ENCODE data around the gene SLC35D1. TPM values are rescaled to one million over a fixed set of nuclear protein-coding genes. Genes with fewer than 3 reads are reported as not detected.

The SLC35D1 gene
- total RNA-seq, 2 experiments from 2014 or later: 8.3 to 8.4 TPM

DNA sequence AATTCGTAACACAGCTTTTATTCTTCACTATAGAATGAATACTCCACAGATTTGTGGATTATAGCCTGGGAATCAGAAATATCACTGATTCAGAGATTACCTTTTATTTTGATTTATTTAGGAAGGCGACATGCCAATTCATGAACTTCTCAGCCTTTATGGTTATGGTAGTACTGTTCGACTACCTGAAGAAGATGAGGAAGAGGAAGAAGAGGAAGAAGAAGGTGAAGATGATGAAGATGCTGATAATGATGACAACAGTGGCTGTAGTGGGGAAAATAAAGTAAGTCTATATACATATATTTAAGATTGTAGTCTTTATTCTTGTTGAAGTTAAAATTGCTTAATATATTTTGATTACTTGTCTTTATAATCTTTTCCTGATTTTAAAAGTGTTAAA lies 96.0 kb downstream of the SLC35D1 start:
- Mint-ChIP-seq H3K4me1 (ENCODE audit: low read depth) (peaks cover 45% of the 10 kb centered on the region), H3K9me3 (no peaks in the 10 kb centered on the region), H3K27ac (peak overlapping the region; percentile 62), H3K4me3 (no peak overlapping the region), H3K36me3 (ENCODE audit: low read depth) (peaks cover 53% of the 10 kb centered on the region), H3K27me3 (no peaks in the 10 kb centered on the region)
- POLR2A ChIA-PET: no interaction called here
- intact Hi-C loops (cut with micrococcal nuclease): no loop called here
- TF ChIP-seq, protein P1, sequence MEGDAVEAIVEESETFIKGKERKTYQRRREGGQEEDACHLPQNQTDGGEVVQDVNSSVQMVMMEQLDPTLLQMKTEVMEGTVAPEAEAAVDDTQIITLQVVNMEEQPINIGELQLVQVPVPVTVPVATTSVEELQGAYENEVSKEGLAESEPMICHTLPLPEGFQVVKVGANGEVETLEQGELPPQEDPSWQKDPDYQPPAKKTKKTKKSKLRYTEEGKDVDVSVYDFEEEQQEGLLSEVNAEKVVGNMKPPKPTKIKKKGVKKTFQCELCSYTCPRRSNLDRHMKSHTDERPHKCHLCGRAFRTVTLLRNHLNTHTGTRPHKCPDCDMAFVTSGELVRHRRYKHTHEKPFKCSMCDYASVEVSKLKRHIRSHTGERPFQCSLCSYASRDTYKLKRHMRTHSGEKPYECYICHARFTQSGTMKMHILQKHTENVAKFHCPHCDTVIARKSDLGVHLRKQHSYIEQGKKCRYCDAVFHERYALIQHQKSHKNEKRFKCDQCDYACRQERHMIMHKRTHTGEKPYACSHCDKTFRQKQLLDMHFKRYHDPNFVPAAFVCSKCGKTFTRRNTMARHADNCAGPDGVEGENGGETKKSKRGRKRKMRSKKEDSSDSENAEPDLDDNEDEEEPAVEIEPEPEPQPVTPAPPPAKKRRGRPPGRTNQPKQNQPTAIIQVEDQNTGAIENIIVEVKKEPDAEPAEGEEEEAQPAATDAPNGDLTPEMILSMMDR (IDR thresholded peaks at IDR 0.05): no peak
- CTCF ChIA-PET: interaction anchor here (1.0 kb wide), 1 partner anchor 191 kb away, joined by 3 read pairs; no protein-coding TSS in a partner anchor
- no peak for ATAC-seq
- DNase-seq: no peak

DNA sequence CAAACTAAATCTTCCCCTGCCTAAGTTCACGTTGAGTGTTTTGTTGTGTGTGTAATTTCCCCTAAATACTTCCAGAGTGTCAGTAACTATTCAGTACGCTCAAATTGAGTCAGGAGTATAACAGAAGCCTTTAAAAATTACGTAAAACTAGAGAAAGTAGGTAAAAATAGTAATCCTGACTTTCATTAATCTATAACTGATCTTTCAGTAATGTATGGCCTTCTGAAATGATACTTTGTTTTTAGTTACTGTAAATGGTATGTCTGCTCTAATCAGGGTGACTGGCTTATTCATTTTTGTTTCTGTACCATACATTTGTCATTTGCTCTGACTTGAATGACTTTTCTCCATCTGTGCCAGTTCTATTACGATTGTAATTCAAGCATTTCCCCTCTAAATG lies 99.7 kb downstream of the SLC35D1 start:
- DNase-seq (no peak), ATAC-seq (no peak)
- Mint-ChIP-seq H3K27me3 (no peaks in the 10 kb centered on the region), H3K4me1 (ENCODE audit: low read depth) (peaks cover 32% of the 10 kb centered on the region), H3K27ac (peak overlapping the region; percentile 10), H3K9me3 (no peaks in the 10 kb centered on the region), H3K36me3 (ENCODE audit: low read depth) (peaks cover 42% of the 10 kb centered on the region), H3K4me3 (no peak overlapping the region)
- ChIA-PET POLR2A (no interaction called here), CTCF (no interaction called here)
- TF ChIP-seq, protein P1 (IDR thresholded peaks at IDR 0.05): no peak
- intact Hi-C loops (cut with micrococcal nuclease): no loop called here

DNA sequence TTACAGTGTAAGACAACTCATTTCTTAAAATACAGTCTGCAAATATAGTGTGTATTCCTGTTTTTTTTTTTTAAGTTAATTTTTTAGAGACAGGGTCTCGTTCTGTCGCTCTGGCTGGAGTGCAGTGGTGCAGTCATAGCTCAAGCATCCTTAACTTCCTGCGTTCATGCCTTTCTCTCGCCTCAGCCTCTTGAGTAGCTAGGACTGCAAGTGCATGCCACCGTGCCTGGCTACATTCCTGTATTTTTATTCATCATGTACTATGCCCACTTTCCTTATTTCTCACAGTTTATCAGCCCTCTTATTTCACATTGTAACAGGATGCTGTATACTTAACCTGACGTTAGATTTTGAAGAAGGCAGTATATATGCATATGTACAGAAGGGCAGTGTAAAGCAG lies 102.4 kb downstream of the SLC35D1 start:
- ChIA-PET CTCF (no interaction called here), POLR2A (interaction anchor here (0.8 to 1.4 kb wide), 2 partner anchors 9 to 21 kb away, joined by 3 to 5 read pairs; no protein-coding TSS in a partner anchor)
- DNase-seq (no peak), ATAC-seq (no peak)
- Mint-ChIP-seq H3K27me3 (no peaks in the 10 kb centered on the region), H3K4me3 (no peak overlapping the region), H3K4me1 (ENCODE audit: low read depth) (peaks cover 41% of the 10 kb centered on the region), H3K36me3 (ENCODE audit: low read depth) (peaks cover 53% of the 10 kb centered on the region), H3K27ac (no peak overlapping the region), H3K9me3 (no peaks in the 10 kb centered on the region)
- TF ChIP-seq, protein P1 (IDR thresholded peaks at IDR 0.05): no peak
- intact Hi-C loops (cut with micrococcal nuclease): no loop called here

Other genes starting within 250 kb of the SLC35D1 start
- 1 to 10 TPM; 1.0 to 1.7 TPM for gene DNAI4, start 129.3 kb downstream of the SLC35D1 start, total RNA-seq
- 10 to 100 TPM; 39.8 to 41.8 TPM for gene MIER1, start 129.2 kb downstream of the SLC35D1 start, total RNA-seq
- not detected for gene C1orf141, start 80.8 kb upstream of the SLC35D1 start, total RNA-seq
- gene IL23R, start 112.3 kb upstream of the SLC35D1 start, total RNA-seq: 1 to 10 TPM; 1.0 to 1.2 TPM